OCI-LY3 (cell line): ENCODE measurements around the gene GAS7.

Experiments
- H2AFZ ChIP-seq: fragments of 200-600, 300-600 bp; shearing (Covaris generic); 2 replicates; pipeline ENCODE4 v1.6.0; 2014; ENCODE audit warnings: antibody characterized with exemption, low read depth, low read length
- H3K27ac ChIP-seq: fragments of 200-600, 300-600 bp; sonication (generic); 2 replicates; pipeline ENCODE4 v1.5.1; 2014; ENCODE audit warnings: mild to moderate bottlenecking, low read length, moderate library complexity, mixed read lengths
- H3K27me3 ChIP-seq: fragments of 200-600, 300-600 bp; sonication (generic); 2 replicates; pipeline ENCODE4 v1.6.1; 2014; ENCODE audit warnings: low read depth, low read length, mixed read lengths
- H3K36me3 ChIP-seq: fragments of 200-600, 300-600 bp; sonication (generic); replicated peaks from 2 replicates; pipeline ENCODE3; 2014; ENCODE audit warnings: low read depth, low read length, mixed read lengths
- H3K4me1 ChIP-seq: fragments of 300-600, 200-600 bp; sonication (generic); 2 replicates; pipeline ENCODE4 v1.6.1; 2014; ENCODE audit warnings: low read length, mixed read lengths
- H3K4me2 ChIP-seq: fragments of 200-600, 300-600 bp; sonication (generic); 2 replicates; pipeline ENCODE4 v1.6.1; 2014; ENCODE audit warnings: low read length, mixed read lengths
- H3K4me3 ChIP-seq: fragments of 300-600, 200-600 bp; sonication (generic); 2 replicates; pipeline ENCODE4 v1.5.1; 2014; ENCODE audit warnings: antibody characterized with exemption, mild to moderate bottlenecking, low read length, moderate library complexity
- H3K79me2 ChIP-seq: fragments of 300-600, 200-600 bp; shearing (Covaris generic); 2 replicates; pipeline ENCODE4 v1.6.1; 2014; ENCODE audit warnings: mild to moderate bottlenecking, low read length, mixed read lengths
- H3K9ac ChIP-seq: fragments of 300-600, 200-600 bp; shearing (Covaris generic); 2 replicates; pipeline ENCODE4 v1.6.0; 2014; ENCODE audit warnings: mild to moderate bottlenecking, low read length, moderate library complexity
- H3K9me3 ChIP-seq: fragments of 200-600, 300-600 bp; shearing (Covaris generic); 2 replicates; pipeline ENCODE4 v1.6.1; 2014; ENCODE audit warnings: low read length, mixed read lengths; ENCODE audit not compliant: insufficient read depth
- H4K20me1 ChIP-seq: fragments of 200-600, 300-600 bp; sonication (generic); 2 replicates; pipeline ENCODE4 v1.6.1; 2016; ENCODE audit warnings: low read length, mixed read lengths; ENCODE audit not compliant: insufficient read depth
- EZH2phosphoT487 ChIP-seq: fragments of 200-600 bp; shearing (Covaris generic); IDR thresholded peaks from 2 replicates; pipeline ENCODE4 v1.6.1; 2018; ENCODE audit warnings: antibody characterized with exemption, mixed run types, low read depth
- TF ChIP-seq, protein P1 (sequence below): fragments of 200-600, 300-600 bp; sonication (generic); IDR thresholded peaks from 2 replicates; pipeline ENCODE4 v1.5.1; 2014; ENCODE audit warnings: antibody characterized with exemption, low read length, low read depth

The GAS7 gene

DNA sequence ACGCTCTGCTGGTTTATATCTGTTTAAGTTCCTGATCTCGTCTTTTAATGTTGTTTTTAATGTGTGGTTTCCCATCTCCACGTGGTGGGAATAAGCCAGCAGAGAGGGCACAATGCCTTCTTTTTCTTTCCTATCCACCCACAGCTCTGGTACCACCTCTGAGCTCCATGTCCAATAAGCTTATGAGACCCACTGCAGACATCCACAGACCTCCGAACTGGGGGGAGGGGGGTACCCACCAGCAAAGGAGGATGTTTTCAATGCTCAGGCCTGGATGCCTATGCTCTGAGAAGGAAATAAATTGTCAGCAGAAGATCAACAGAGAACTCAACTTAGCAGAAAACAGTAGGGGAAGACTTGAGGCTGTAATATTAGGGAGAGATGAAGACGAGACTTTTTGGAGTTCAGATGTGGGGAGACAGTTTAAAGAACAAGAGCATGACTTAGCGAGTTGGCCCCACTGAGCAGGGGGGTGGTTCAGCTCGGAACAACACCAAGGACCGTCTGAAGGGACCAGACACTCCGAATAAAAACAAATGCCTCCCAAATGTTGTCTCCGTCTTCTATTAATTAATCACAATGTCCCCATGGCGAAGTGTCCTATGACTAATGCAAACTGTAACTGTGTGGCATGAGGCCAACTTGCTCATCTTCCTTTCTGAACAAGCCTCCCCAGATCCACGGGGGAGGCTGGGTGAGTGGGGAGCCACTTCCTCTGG, 62.7 kb downstream of the GAS7 start:
- no peak for TF ChIP-seq EZH2phosphoT487
- TF ChIP-seq, protein P1, sequence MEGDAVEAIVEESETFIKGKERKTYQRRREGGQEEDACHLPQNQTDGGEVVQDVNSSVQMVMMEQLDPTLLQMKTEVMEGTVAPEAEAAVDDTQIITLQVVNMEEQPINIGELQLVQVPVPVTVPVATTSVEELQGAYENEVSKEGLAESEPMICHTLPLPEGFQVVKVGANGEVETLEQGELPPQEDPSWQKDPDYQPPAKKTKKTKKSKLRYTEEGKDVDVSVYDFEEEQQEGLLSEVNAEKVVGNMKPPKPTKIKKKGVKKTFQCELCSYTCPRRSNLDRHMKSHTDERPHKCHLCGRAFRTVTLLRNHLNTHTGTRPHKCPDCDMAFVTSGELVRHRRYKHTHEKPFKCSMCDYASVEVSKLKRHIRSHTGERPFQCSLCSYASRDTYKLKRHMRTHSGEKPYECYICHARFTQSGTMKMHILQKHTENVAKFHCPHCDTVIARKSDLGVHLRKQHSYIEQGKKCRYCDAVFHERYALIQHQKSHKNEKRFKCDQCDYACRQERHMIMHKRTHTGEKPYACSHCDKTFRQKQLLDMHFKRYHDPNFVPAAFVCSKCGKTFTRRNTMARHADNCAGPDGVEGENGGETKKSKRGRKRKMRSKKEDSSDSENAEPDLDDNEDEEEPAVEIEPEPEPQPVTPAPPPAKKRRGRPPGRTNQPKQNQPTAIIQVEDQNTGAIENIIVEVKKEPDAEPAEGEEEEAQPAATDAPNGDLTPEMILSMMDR, result no peak
- H3K4me2 ChIP-seq, result no peak overlapping the region
- no peak overlapping the region for H2AFZ ChIP-seq

DNA sequence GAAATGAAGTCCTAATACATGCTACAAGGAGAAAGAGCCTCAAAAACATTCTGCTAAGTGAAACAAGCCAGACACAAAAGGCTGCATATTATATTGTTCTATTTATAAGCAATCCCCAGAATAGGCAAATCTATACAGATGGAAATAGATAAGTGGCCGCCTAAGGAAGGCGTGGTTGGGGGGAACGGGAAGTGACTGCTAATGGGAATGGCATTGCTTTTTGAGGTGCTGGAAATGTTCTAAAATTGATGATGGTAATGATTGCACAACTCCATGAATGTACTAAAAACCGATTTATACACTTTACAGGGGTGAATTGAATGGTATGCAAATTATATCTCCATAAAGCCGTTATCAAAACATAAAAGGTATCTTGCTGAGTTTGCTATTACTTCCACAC, 67.7 kb downstream of the GAS7 start:
- Histone ChIP-seq H2AFZ (no peak overlapping the region), H3K4me2 (no peak overlapping the region), H4K20me1 (no peaks in the 10 kb centered on the region), H3K9ac (no peak overlapping the region), H3K36me3 (no peaks in the 10 kb centered on the region), H3K27ac (no peak overlapping the region), H3K4me1 (no peaks in the 10 kb centered on the region), H3K4me3 (no peak overlapping the region), H3K9me3 (no peaks in the 10 kb centered on the region), H3K79me2 (no peaks in the 10 kb centered on the region), H3K27me3 (no peaks in the 10 kb centered on the region)
- TF ChIP-seq, protein P1, result no peak
- TF ChIP-seq EZH2phosphoT487, result no peak

More for the DNA sequence above, 62.7 kb downstream of the GAS7 start:
- Histone ChIP-seq H3K9me3 (no peaks in the 10 kb centered on the region), H3K4me1 (no peaks in the 10 kb centered on the region), H3K27me3 (no peaks in the 10 kb centered on the region), H3K4me3 (no peak overlapping the region), H3K27ac (no peak overlapping the region), H3K9ac (no peak overlapping the region), H3K79me2 (no peaks in the 10 kb centered on the region), H4K20me1 (no peaks in the 10 kb centered on the region), H3K36me3 (no peaks in the 10 kb centered on the region)

DNA sequence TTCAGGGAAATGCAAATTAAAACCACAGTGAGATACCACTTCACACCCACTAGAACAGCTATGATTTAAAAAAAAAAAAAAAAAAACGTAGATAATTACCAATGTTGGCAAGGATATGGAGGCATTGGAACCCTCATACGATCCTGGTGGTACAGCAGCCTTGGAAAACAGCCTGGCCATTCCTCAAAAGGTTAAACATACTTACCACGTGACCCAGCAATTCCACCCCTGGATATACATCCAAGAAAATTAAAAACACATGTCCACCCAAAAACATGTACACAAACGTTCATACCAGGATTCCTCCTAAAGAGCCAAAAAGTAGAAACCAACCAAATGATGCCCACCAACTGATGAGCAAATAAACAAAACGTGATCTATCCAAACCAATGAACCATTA, 68.1 kb downstream of the GAS7 start:
- H3K79me2 ChIP-seq, result no peaks in the 10 kb centered on the region
- no peak overlapping the region for H3K4me2 ChIP-seq
- H3K27ac ChIP-seq, result no peak overlapping the region
- no peaks in the 10 kb centered on the region for H3K36me3 ChIP-seq
- no peaks in the 10 kb centered on the region for H3K27me3 ChIP-seq
- no peak overlapping the region for H3K9ac ChIP-seq
- no peaks in the 10 kb centered on the region for H4K20me1 ChIP-seq
- no peak for TF ChIP-seq EZH2phosphoT487
- TF ChIP-seq, protein P1, result no peak
- no peaks in the 10 kb centered on the region for H3K9me3 ChIP-seq
- no peaks in the 10 kb centered on the region for H3K4me1 ChIP-seq
- H3K4me3 ChIP-seq, result no peak overlapping the region
- H2AFZ ChIP-seq, result no peak overlapping the region

DNA sequence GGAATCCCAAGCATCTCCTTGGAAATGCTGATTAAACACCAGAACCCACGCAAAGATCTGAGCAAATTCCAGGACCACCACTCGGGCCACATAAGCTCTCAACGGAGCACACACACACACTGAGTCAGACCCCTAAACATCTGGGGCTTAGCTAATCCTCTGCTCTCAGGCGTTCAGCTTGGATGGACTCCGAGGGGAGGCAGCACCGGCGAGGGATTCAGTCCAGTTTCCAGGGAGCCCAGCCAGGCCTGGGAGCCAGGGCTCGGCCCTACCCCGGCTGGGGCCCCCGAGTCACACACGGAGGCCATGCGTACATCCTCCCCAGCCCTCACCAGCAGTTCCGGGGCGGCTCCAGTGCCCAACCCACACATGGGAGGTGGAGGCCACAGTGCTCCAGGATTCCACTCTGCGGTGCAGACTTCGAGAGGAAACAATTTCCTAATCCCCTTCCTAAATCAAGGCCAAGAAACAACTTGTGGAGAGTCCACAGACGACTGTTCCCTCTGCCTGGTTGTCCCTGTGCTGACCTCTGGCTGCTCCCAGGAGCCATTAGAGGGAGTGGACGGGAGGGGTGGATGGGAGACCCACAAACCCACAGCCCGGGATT, 70.5 kb downstream of the GAS7 start:
- H3K79me2 ChIP-seq, result no peaks in the 10 kb centered on the region
- no peak for TF ChIP-seq EZH2phosphoT487
- TF ChIP-seq, protein P1, result no peak
- H3K27ac ChIP-seq, result no peak overlapping the region
- no peaks in the 10 kb centered on the region for H3K4me1 ChIP-seq
- no peak overlapping the region for H2AFZ ChIP-seq
- H3K9ac ChIP-seq, result no peak overlapping the region
- H3K27me3 ChIP-seq, result no peaks in the 10 kb centered on the region
- no peaks in the 10 kb centered on the region for H4K20me1 ChIP-seq
- no peaks in the 10 kb centered on the region for H3K9me3 ChIP-seq
- H3K4me2 ChIP-seq, result no peak overlapping the region
- no peaks in the 10 kb centered on the region for H3K36me3 ChIP-seq
- H3K4me3 ChIP-seq, result no peak overlapping the region
